ENCODE results near the gene VTI1A.

Gene VTI1A

DNA sequence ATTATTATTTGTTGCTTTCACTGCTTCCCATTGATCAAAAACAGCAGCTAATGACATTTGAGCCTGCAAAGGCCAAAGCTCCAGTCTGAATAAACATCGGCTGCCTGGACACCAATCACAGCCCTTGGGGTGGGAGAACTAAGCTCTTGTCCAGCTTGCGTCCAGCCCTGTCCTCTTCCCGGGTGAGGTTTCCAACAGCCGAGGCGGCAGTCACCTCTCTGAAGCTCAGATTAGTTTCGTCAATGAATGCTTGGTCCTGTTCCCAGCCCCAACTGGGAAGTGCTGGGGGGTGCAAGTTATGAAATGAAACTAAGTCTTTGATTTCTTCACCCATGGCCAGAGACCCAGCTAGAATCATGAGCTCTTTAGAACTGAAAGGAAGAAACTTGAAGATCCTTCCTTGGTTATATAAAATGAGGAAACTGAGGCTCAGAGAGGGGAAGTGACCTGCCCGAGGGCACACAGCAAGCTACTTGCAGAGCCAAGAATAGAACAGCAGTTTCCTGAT, 389.0 kb downstream of the VTI1A start:
- Histone ChIP-seq H3K36me3 (ENCODE audit: control insufficient read depth, insufficient read depth, low read length) (no peaks in the 10 kb centered on the region), H3K27me3 (ENCODE audit: control insufficient read depth, insufficient read depth, low read length) (no peaks in the 10 kb centered on the region), H3K4me1 (ENCODE audit: control insufficient read depth, insufficient read depth, low read length) (peaks cover 7% of the 10 kb centered on the region), H3K9me3 (ENCODE audit: control insufficient read depth, low read length) (no peaks in the 10 kb centered on the region), H3K9ac (ENCODE audit: low read length) (no peak overlapping the region), H3K4me3 (ENCODE audit: low read length) (no peak overlapping the region)

DNA sequence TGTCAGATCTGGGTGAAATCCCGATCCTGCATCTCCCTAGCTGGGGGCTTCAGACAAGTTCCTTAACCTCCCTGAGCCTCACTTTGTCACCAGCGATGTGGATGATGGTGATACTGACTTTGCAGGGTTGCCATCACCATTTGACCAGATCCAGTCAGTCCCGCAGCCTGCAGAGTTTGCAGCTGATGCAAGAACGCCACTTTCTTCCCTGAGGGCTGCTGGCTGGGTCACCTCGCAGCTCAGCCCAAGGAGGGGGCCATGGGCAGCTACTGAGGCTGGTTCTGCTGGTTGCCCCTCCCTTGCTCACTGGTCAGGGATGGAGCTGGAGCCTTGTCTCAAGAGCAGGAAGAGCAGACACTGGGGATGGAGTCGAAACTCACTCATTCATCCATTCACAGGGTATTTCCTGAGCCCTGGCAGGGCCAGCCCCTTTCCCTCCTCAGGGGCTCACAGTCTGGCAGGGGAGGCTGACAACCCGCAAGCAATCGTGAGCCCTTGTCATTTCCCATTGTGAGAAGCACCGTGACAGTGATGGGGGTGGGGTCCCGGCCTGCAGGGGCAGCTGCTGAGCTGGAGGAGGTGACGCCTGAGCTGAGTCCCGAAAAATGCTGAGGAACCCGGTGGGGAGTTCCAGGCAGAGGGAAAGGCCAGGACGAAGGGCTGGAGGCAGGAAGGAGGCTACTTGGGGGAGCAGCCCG, 391.9 kb downstream of the VTI1A start:
- no peaks in the 10 kb centered on the region for H3K9me3 ChIP-seq (ENCODE audit: control insufficient read depth, low read length)
- H3K9ac ChIP-seq (ENCODE audit: low read length) = no peak overlapping the region
- H3K36me3 ChIP-seq (ENCODE audit: control insufficient read depth, insufficient read depth, low read length) = no peaks in the 10 kb centered on the region
- peaks cover 7% of the 10 kb centered on the region for H3K4me1 ChIP-seq (ENCODE audit: control insufficient read depth, insufficient read depth, low read length)
- H3K27me3 ChIP-seq (ENCODE audit: control insufficient read depth, insufficient read depth, low read length) = no peaks in the 10 kb centered on the region
- no peak overlapping the region for H3K4me3 ChIP-seq (ENCODE audit: low read length)

DNA sequence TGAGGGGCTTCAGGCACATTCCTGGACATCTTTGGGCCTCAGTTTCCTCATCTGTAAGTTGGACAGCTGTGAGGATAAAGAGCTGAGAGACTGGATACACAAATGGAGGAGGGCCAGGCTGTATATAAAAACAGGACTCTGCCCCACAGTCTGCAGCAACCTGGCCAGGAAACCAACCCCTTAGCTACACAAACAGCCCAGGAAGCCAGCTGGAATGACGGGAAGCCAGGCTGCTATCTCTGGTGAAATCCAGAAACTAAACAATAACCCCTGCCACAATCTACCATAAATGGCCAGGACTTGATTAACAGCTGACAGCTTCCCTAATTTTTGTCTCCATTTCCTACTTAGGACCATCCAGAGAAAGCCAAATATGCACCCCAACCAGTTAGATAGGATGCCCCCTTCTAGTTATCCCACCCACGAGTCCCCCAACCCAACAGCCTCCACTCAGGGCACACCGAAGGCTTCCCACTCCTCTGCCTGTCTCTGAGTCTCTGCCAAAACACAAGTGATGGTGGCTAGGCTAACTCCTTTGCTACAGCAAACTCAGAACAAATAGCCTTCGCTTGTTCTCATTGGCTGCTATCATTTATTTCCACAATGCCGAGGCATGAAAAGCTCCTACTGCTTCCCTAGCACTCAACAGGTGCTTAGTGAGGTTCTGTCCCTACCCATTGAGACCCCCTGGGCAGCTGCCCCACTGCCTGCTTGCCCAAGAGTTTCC, 393.1 kb downstream of the VTI1A start:
- H3K36me3 ChIP-seq (ENCODE audit: control insufficient read depth, insufficient read depth, low read length) = no peaks in the 10 kb centered on the region
- no peak overlapping the region for H3K4me3 ChIP-seq (ENCODE audit: low read length)
- H3K9me3 ChIP-seq (ENCODE audit: control insufficient read depth, low read length) = no peaks in the 10 kb centered on the region
- no peaks in the 10 kb centered on the region for H3K27me3 ChIP-seq (ENCODE audit: control insufficient read depth, insufficient read depth, low read length)
- H3K4me1 ChIP-seq (ENCODE audit: control insufficient read depth, insufficient read depth, low read length) = peaks cover 7% of the 10 kb centered on the region
- H3K9ac ChIP-seq (ENCODE audit: low read length) = no peak overlapping the region

DNA sequence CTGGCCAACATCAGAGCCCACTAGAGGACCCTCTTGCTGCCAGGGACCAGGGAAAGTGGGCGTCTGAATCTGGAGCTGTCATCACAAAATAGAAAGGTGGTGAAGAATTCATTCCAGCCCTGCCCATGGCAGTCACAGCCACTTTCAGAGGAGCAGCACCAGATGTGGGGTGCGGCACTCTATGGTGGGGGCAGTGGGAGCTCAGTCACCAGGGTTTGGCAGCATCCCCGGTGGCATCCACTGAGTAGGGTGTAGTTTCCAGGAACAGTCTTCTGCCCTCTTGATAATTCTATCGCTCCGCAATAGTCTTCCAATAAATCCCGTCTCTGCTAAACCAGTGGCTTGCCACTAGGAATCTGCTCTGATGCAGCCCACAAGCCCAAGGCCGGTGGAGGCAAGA, 394.5 kb downstream of the VTI1A start:
- Histone ChIP-seq H3K9ac (ENCODE audit: low read length) (no peak overlapping the region), H3K4me3 (ENCODE audit: low read length) (no peak overlapping the region), H3K4me1 (ENCODE audit: control insufficient read depth, insufficient read depth, low read length) (peaks cover 7% of the 10 kb centered on the region), H3K27me3 (ENCODE audit: control insufficient read depth, insufficient read depth, low read length) (no peaks in the 10 kb centered on the region), H3K9me3 (ENCODE audit: control insufficient read depth, low read length) (no peaks in the 10 kb centered on the region), H3K36me3 (ENCODE audit: control insufficient read depth, insufficient read depth, low read length) (no peaks in the 10 kb centered on the region)

DNA sequence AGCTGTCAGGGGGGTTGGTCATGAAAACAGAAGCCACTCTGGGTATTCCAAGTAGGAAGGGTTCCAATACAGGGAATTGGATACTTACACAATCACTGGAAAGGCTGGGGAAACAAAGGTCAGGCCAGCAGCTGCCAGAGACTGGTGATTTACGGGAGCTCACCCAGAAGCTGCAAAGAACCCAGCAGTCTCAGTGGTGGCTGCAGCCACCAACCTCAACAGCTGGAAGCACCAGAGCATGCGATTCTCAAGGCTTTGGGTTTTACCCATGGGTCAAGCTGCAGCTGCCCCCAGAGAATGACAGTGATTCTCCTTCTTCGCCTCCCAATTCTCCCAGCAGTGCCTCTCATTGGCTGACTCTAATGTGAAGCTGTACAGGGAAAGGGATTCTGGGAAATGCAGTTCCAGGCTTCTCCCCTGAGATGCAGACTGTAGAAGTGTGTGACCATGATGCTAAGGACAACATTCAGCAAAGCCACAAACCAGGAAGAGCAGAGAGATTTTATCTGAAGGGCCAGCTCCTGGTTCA, 395.9 kb downstream of the VTI1A start:
- peaks cover 7% of the 10 kb centered on the region for H3K4me1 ChIP-seq (ENCODE audit: control insufficient read depth, insufficient read depth, low read length)
- no peak overlapping the region for H3K4me3 ChIP-seq (ENCODE audit: low read length)
- H3K9me3 ChIP-seq (ENCODE audit: control insufficient read depth, low read length) = no peaks in the 10 kb centered on the region
- H3K36me3 ChIP-seq (ENCODE audit: control insufficient read depth, insufficient read depth, low read length) = no peaks in the 10 kb centered on the region
- no peak overlapping the region for H3K9ac ChIP-seq (ENCODE audit: low read length)
- no peaks in the 10 kb centered on the region for H3K27me3 ChIP-seq (ENCODE audit: control insufficient read depth, insufficient read depth, low read length)

DNA sequence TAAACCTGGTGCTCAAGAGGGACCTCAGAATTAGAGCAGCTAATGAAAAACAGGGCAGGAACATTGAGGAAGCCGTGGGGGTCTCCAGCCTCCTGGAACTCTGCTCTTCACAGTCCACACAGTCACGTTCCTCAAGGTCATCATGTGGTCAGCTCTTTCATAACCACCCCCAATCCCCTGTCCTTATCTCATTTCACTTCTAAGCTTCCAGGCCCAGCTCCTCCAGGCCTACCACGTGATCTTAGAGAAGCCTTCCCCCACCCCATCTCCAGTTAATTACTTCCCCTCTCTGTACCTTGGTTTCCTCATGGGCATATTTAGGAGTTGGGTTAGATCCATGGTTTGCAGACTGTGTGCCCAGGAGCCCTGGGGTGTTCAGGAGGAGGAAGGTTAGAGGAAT, 396.6 kb downstream of the VTI1A start:
- H3K9me3 ChIP-seq (ENCODE audit: control insufficient read depth, low read length) = no peaks in the 10 kb centered on the region
- peaks cover 7% of the 10 kb centered on the region for H3K4me1 ChIP-seq (ENCODE audit: control insufficient read depth, insufficient read depth, low read length)
- H3K9ac ChIP-seq (ENCODE audit: low read length) = no peak overlapping the region
- no peak overlapping the region for H3K4me3 ChIP-seq (ENCODE audit: low read length)
- H3K36me3 ChIP-seq (ENCODE audit: control insufficient read depth, insufficient read depth, low read length) = no peaks in the 10 kb centered on the region
- no peaks in the 10 kb centered on the region for H3K27me3 ChIP-seq (ENCODE audit: control insufficient read depth, insufficient read depth, low read length)

DNA sequence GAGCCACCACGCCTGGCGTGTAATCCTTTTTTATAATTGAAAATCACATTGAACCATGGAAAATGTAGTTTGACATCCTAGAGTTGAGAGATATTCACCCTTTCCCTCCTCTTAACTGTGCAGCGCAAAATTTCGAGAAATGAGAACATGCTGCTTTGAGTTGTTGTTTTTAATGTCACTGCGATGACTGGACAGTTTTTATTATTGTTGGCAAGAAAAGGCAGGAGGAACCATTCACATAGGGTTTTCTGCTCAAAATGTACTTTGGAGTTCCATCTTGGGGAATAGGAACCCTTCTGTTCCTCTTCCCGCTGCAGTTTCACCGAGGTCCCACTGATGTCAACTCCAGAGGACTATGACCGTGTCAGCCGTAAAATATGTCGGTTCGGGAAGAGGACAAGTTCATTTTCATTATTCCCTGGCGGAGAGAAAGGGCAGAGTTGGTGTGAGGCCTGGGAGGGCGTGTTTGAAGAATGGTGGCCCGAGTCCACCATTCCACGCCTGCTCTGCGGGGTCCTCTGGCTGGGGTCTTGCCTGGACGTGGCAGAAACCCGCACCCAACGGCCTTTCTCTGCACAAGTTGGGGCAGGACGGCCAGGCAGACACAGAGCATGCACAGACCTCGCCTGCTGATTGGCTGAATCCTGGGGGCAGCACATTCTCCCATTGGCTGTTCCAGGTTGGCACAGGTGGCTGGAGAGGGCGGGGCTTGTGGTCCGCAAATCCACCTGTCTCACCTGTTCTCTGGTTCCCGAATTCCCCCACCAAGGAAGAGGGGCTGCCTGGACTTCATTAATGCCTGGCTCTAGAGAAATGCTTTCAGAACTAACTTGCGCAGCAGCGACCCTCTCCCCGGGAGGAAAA, 397.9 kb downstream of the VTI1A start:
- H3K27me3 ChIP-seq (ENCODE audit: control insufficient read depth, insufficient read depth, low read length) = no peaks in the 10 kb centered on the region
- H3K4me3 ChIP-seq (ENCODE audit: low read length) = no peak overlapping the region
- H3K9ac ChIP-seq (ENCODE audit: low read length) = no peak overlapping the region
- H3K9me3 ChIP-seq (ENCODE audit: control insufficient read depth, low read length) = no peaks in the 10 kb centered on the region
- H3K36me3 ChIP-seq (ENCODE audit: control insufficient read depth, insufficient read depth, low read length) = no peaks in the 10 kb centered on the region
- peaks cover under 1% of the 10 kb centered on the region for H3K4me1 ChIP-seq (ENCODE audit: control insufficient read depth, insufficient read depth, low read length)

DNA sequence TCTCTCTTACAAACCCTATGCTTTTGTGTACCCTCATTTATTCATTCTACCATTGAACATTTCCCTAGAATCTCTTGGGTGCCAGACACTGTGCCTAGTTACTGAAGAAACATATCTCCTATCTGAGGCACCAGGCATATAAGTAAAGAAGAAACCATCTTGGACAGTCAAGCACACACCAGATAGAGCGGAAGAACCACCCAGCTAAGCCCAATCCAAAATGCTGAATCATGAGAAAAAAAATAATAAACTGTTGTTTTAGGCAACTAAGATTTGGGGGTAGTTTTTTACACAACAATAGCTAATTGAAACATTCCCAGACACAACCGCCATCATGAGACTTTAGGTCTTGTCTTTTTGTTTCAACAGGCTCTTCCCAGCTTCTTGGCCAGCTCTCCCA, 400.8 kb downstream of the VTI1A start:
- H3K9ac ChIP-seq (ENCODE audit: low read length) = no peak overlapping the region

DNA sequence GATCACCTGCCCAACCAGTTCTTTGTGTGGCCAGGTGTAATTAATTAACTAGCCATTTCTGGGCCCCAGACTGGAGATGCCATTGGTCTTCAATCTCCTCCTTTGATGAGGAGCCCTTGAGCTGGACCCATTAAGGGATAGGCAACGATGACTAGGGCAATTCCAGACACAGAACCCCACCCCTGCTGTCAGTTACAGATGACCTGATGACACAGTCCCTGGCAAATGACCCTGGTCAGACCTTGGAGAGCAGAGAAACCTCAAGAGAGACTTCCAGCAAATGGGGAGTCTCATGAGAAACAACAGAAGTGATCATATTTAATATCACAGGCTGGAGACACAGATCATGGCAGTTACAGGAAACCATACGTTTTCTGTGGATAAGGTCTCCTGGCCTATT, 401.2 kb downstream of the VTI1A start:
- Histone ChIP-seq H3K4me1 (ENCODE audit: control insufficient read depth, insufficient read depth, low read length) (peaks cover 11% of the 10 kb centered on the region), H3K27me3 (ENCODE audit: control insufficient read depth, insufficient read depth, low read length) (no peaks in the 10 kb centered on the region), H3K36me3 (ENCODE audit: control insufficient read depth, insufficient read depth, low read length) (no peaks in the 10 kb centered on the region), H3K9me3 (ENCODE audit: control insufficient read depth, low read length) (no peaks in the 10 kb centered on the region), H3K9ac (ENCODE audit: low read length) (no peak overlapping the region), H3K4me3 (ENCODE audit: low read length) (no peak overlapping the region)

More for the DNA sequence above, 400.8 kb downstream of the VTI1A start:
- Histone ChIP-seq H3K4me3 (ENCODE audit: low read length) (no peak overlapping the region), H3K36me3 (ENCODE audit: control insufficient read depth, insufficient read depth, low read length) (no peaks in the 10 kb centered on the region), H3K27me3 (ENCODE audit: control insufficient read depth, insufficient read depth, low read length) (no peaks in the 10 kb centered on the region), H3K9me3 (ENCODE audit: control insufficient read depth, low read length) (no peaks in the 10 kb centered on the region), H3K4me1 (ENCODE audit: control insufficient read depth, insufficient read depth, low read length) (peaks cover 11% of the 10 kb centered on the region)

DNA sequence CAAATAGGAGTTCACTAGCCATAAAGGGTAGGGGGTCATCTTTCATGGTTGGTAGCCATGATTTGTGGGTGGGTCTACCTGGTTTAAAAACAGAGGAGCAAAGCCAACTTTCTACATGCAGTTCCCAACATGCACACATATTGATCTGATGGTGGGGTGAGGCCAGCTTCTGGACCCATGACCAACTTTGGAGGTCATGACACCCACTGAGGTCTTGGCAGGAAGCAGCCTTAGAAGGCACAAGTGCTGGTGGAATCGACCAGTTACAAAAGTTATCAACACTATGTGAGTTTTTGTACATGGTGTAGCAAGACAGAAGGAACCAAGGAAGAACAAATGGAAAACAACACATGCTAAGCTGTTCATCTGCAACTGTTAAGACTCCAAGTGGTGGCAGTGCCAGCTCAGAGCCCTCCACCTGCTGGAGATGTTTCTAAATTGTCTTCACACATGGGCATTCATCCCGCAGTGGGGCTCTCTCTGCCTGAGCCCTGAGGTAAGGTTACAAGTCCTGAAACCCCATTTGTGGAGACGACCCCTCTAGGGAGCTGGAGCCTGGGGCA, 401.9 kb downstream of the VTI1A start:
- H3K9ac ChIP-seq (ENCODE audit: low read length) = no peak overlapping the region
- no peak overlapping the region for H3K4me3 ChIP-seq (ENCODE audit: low read length)
- no peaks in the 10 kb centered on the region for H3K36me3 ChIP-seq (ENCODE audit: control insufficient read depth, insufficient read depth, low read length)
- peaks cover 11% of the 10 kb centered on the region for H3K4me1 ChIP-seq (ENCODE audit: control insufficient read depth, insufficient read depth, low read length)
- H3K9me3 ChIP-seq (ENCODE audit: control insufficient read depth, low read length) = no peaks in the 10 kb centered on the region
- no peaks in the 10 kb centered on the region for H3K27me3 ChIP-seq (ENCODE audit: control insufficient read depth, insufficient read depth, low read length)

DNA sequence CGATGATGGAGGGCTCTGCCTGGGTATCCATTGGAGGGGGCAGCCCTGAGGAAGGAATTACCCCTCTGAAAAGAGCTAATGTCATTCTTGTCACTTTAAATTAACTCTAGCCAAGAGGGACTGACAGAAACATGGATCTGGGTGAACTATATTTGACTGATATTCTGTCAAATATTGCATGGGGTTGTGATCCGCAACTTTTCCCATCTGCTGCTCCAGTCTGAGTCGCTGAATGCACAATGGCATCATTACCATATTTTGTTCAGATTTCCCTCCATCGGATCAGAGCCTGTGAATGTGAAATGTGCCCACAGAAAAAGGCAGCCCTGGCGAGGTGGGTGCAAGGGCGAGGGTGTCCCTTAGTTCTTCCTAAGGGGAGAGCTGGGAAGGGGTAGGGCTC, 402.5 kb downstream of the VTI1A start:
- Histone ChIP-seq H3K4me1 (ENCODE audit: control insufficient read depth, insufficient read depth, low read length) (peaks cover 11% of the 10 kb centered on the region), H3K36me3 (ENCODE audit: control insufficient read depth, insufficient read depth, low read length) (no peaks in the 10 kb centered on the region), H3K9me3 (ENCODE audit: control insufficient read depth, low read length) (no peaks in the 10 kb centered on the region), H3K27me3 (ENCODE audit: control insufficient read depth, insufficient read depth, low read length) (no peaks in the 10 kb centered on the region), H3K9ac (ENCODE audit: low read length) (no peak overlapping the region), H3K4me3 (ENCODE audit: low read length) (no peak overlapping the region)

Data from mucosa of stomach (tissue), 1 donor.